Mononuclear cell (primary cell): ENCODE data around the gene SNTG2. TPM values are rescaled to one million over a fixed set of nuclear protein-coding genes. Genes with fewer than 3 reads are reported as not detected.

Source experiments
- H3K27me3 ChIP-seq: 2 replicates; pipeline ENCODE4 v1.6.0; 2011; ENCODE audit warnings: low read length, control low read depth; ENCODE audit not compliant: insufficient read depth
- H3K4me1 ChIP-seq: 2 replicates; pipeline ENCODE4 v1.5.1; 2011; ENCODE audit warnings: mild to moderate bottlenecking, low read length, control low read depth; ENCODE audit not compliant: insufficient read depth
- H3K4me3 ChIP-seq: 2 replicates; pipeline ENCODE4 v1.5.1; 2011; ENCODE audit warnings: mild to moderate bottlenecking, low read length, moderate library complexity
- H3K9me3 ChIP-seq: 2 replicates; pipeline ENCODE4 v1.5.1; 2011; ENCODE audit warnings: low read depth, mild to moderate bottlenecking, control low read depth, low read length
- total RNA-seq: library from RNA; depleted of rRNA; stranded (reverse); fragments of >200 nt; gene quantifications from one replicate; pipeline ENCODE4 v1.2.3, GENCODE V29; 2012

Gene SNTG2
- total RNA-seq, 1 donor = 1.5 TPM

DNA sequence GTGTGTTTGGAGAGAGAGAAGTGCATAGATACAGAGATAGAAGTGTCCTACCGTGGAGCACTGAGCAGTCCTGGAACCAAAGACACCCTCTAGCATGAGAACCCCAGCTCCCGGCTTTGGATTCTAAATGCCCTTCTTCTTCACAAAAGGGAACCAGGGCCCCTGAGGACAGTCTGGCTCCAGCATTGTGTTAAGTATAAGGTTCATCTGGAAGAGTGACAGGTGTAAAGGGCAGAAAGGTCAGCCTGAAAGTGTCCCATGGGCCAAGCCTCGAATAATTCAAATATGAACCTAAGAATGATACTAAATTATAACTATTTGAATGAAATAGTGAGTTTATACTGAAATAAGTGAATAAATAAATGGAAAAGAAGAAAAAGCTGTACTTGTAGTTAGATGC is 109.7 kb downstream of the SNTG2 start:
- Histone ChIP-seq H3K27me3 (peaks cover 3% of the 10 kb centered on the region), H3K9me3 (no peaks in the 10 kb centered on the region), H3K4me3 (no peak overlapping the region), H3K4me1 (no peaks in the 10 kb centered on the region)

DNA sequence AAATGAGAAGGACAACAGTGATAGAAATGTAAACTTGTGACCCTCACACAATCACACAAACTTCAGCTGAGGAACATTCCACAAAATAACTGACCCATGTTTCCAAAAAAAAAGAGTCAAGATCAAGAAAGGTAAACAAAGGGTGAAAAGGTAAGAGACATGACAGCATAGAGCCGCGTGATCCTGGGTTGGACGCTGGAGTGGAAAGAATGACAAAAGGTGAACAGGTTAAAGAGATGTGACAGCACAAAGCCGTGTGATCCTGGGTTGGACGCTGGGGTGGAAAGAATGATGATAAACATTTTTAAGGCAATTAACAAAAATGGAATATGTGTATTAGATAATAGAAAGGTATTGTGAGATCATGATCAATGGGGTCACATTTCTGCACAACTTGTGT is 110.3 kb downstream of the SNTG2 start:
- Histone ChIP-seq H3K9me3 (no peaks in the 10 kb centered on the region), H3K27me3 (peaks cover 3% of the 10 kb centered on the region), H3K4me1 (no peaks in the 10 kb centered on the region), H3K4me3 (no peak overlapping the region)

DNA sequence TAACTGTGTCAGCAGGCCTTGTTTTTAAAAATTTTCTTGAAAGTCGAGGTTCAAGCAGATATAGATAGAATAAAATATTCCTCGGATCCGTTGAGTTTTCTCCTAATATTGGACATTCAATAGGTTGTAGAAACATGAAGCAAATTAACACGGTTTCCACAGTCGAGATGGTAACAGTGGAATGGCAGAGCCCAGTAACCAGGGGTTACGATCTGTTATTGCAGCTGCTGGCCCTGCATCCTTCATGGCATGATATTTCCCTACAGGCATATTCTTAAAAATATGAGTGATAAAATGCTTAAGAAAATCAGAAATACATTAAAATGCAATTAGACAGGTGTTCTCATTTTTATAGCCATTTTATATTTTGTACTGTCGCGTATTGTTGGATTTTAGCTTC is 117.6 kb downstream of the SNTG2 start:
- H3K9me3 ChIP-seq = no peaks in the 10 kb centered on the region
- H3K4me1 ChIP-seq = no peaks in the 10 kb centered on the region
- H3K4me3 ChIP-seq = no peak overlapping the region
- no peaks in the 10 kb centered on the region for H3K27me3 ChIP-seq

DNA sequence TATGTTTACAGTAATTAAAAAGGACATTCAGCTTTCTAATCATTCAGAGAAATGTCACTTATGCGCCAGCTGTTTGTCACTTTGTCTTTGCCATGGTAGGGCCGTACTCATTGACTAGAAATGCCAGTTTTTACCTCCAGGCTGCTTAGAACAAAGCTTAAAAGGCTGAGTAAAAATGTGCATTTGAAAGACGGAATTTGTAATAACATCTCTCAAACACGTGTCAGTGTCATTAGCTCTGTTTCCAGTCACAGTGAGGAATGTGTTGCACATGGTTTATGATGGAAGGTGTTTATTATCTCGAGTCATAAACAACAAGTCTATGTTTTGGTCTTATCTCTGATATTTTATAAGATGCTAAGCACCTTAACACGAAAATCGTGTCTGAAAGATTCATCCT is 118.2 kb downstream of the SNTG2 start:
- Histone ChIP-seq H3K4me3 (no peak overlapping the region), H3K27me3 (no peaks in the 10 kb centered on the region), H3K9me3 (no peaks in the 10 kb centered on the region), H3K4me1 (no peaks in the 10 kb centered on the region)

DNA sequence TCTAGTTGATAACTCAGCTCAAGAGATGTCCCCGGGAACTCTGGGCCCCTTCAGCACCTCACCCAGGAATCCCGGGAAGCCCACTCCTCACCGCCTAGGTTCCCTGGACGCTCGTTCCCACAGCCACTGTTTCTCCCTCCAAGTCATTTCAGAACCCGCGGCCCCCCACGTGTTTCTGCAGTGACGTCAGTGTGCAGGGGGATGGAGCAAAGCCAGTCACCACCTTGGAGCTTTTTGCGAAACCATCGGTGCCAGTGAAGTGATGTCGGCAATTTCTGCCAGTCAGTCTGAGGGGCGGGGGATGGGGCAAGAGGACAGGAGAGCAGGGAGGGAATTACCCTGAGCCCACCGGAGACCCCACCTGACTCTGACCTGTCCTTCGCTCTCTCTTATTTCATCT is 119.2 kb downstream of the SNTG2 start:
- H3K27me3 ChIP-seq = no peaks in the 10 kb centered on the region

DNA sequence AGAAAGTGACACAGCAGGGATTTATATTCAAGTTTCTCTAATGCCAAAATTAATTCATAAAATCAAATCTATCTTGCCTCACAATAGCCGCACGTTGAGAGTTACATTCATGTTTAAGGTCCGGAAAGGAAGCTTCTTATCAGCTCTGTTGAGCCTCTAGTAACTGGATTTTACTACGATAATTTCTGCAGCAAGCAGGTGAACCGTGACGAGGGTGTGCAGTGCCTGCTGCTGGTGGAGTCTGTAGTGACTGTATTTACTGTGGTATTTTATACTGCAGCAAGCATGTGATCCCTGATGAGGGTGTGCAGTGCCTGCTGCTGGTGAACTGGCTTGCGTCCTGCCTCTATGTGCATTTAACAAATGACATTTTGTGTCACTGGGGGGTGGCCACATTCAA is 120.0 kb downstream of the SNTG2 start:
- no peaks in the 10 kb centered on the region for H3K27me3 ChIP-seq
- no peak overlapping the region for H3K4me3 ChIP-seq
- no peaks in the 10 kb centered on the region for H3K9me3 ChIP-seq
- no peaks in the 10 kb centered on the region for H3K4me1 ChIP-seq

More for the DNA sequence above, 119.2 kb downstream of the SNTG2 start:
- H3K4me3 ChIP-seq = no peak overlapping the region
- H3K9me3 ChIP-seq = no peaks in the 10 kb centered on the region
- H3K4me1 ChIP-seq = no peaks in the 10 kb centered on the region

DNA sequence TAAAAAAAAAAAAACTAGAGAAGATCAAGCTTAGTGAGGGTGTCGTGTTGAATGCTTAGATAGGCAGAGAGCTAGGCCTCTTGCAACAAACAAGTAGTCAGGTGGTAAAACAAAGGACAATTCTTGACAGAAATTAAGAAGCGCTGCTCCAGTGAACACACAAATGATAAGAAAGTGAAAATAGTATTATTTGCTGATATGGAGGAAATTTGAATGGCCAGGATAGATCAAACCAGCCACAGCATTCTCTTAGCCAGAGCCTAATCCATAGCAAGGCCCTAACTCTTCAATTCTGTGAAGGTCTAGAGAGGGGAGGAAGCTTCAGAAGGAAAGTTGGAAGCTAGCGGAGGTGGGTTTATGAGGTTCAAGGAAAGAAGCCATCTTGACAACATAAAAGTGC is 121.0 kb downstream of the SNTG2 start:
- no peaks in the 10 kb centered on the region for H3K4me1 ChIP-seq
- H3K9me3 ChIP-seq = no peaks in the 10 kb centered on the region
- H3K27me3 ChIP-seq = no peaks in the 10 kb centered on the region
- no peak overlapping the region for H3K4me3 ChIP-seq

DNA sequence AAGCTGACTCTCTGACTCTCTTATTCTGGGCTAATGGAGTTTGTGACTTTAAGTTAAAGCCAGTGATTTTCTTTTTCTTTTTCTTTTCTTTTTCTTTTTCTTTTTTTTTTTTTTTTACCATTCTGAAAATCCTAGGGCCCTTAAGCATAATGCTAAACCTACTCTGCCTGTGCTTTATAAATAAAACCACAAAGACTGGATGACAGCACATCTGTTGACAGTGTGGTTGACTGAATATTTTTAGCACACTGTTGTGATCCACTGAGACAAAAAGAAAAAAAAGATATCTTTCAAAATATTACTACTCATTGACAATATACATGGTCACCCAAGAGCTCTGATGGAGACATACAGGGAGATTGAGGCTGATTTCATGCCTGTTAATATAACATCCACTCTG is 121.6 kb downstream of the SNTG2 start:
- no peaks in the 10 kb centered on the region for H3K4me1 ChIP-seq
- H3K9me3 ChIP-seq = no peaks in the 10 kb centered on the region
- H3K4me3 ChIP-seq = no peak overlapping the region
- no peaks in the 10 kb centered on the region for H3K27me3 ChIP-seq

DNA sequence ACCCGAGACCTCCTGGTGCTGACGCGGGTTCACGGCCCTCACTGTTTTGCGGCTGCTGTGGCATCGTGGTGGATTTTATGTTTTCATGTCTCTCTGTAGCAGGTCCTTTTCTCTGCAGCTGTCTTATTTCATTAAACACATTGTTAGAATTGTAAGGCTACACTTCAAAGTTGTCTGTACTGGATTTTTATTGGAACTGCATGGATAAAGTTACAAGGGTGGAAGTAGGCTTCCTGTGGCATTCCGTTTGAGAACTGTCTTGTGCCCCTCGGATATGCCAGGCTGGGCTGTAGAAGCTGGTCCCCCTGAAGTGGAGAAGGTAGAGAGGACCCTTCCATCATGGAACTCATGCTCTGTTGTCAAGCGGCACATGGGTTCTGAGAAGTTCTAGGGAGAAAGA is 127.3 kb downstream of the SNTG2 start:
- H3K4me3 ChIP-seq = no peak overlapping the region
- no peaks in the 10 kb centered on the region for H3K27me3 ChIP-seq
- H3K4me1 ChIP-seq = no peaks in the 10 kb centered on the region
- H3K9me3 ChIP-seq = no peaks in the 10 kb centered on the region

DNA sequence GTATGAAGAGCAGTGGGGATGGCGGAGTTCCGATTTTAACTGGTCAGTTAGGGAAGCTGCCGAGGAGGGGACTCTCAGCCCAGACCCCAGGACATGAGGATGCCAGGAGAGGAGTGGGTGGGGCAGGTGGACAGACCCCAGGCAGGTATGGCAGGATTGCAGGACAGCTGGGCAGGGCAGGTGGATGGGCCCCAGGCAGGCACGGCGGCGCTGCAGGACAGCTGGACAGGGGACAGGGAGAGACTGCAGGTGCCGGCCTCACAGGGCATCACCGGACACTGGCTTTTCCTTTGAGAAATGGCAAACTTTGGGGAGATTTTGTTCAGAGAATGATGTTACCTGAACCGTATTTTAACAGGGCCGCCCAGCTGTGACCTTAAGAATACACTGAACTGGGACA is 127.7 kb downstream of the SNTG2 start:
- Histone ChIP-seq H3K27me3 (no peaks in the 10 kb centered on the region), H3K4me1 (no peaks in the 10 kb centered on the region), H3K9me3 (no peaks in the 10 kb centered on the region), H3K4me3 (no peak overlapping the region)

DNA sequence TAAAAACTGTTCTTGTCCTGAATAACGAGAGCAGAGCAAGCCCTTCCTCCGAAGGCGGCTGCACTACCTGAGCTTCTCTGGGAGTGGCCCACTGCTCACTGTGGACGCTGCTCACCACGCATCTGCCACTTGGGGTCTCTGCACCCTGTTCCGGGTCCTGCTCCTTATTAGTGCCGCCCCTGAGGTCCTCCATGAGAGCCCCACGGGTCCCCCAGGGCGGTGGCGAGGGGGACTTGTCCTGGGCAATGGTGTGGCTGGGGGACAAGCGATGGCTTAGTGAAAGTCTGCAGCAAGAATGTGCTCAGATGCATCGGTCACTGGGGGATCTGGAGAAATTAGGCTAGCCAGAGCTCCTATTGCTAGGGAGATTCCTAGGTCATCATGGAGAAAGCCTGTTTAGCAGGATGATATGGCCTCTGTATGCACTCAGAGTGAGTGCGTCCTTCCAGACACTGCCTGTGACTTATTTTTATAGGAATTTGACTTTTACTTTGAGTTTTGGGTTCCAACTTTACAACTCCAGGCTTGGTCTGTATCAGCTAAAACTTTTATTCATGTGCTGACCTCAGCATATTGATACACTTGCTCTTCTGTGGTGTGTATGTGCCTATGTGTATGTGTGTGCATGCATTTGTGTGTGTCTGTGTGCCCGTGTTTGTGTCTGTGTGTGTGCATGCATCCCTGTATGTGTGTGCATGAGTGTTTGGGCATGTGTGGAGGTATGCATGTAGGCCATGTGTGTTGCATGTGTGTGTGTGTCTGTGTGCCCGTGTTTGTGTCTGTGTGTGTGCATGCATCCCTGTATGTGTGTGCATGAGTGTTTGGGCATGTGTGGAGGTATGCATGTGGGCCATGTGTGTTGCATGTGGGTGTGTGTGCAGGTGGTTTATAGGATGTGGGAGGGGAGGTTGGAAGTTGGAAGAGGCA is 129.5 kb downstream of the SNTG2 start:
- Histone ChIP-seq H3K4me3 (no peak overlapping the region), H3K9me3 (no peaks in the 10 kb centered on the region), H3K4me1 (no peaks in the 10 kb centered on the region), H3K27me3 (no peaks in the 10 kb centered on the region)

DNA sequence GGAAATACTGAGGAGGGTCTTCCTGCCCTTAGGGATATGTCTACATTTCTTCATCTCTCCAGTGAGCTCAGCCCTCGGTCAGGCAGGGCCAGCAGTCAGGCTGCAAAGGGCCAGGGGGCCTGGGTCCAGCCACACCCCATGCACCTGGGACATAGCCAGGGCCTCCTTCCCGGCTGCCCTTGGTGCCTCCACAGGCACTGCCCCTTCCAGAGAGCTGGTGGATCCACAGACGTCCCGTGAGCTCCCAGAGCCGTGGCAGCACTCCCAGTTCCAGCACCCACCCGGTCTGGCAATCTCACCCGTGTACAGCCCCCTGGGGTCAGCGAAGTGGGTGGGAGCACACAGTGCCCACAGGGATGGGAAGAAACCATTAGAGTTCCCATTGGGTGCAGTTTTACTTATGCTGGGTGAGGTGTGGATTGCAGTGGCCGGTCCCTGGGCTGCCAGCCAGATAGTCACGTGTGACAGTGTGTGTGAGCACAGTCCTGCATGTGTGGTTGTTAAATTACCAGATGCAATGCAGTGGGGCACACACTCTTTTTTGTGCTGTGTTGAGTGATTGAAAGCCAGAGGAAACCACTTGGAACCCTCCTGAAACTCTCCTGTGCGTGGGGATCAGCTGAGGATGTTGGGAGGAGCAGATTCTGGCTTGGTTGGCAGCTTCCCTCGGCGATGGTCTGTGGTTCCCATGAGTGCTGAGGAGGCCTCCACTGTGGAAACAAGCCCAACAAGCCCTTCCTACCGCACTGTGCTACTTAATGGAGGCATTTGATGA is 131.0 kb downstream of the SNTG2 start:
- Histone ChIP-seq H3K4me1 (no peaks in the 10 kb centered on the region), H3K4me3 (no peak overlapping the region)

DNA sequence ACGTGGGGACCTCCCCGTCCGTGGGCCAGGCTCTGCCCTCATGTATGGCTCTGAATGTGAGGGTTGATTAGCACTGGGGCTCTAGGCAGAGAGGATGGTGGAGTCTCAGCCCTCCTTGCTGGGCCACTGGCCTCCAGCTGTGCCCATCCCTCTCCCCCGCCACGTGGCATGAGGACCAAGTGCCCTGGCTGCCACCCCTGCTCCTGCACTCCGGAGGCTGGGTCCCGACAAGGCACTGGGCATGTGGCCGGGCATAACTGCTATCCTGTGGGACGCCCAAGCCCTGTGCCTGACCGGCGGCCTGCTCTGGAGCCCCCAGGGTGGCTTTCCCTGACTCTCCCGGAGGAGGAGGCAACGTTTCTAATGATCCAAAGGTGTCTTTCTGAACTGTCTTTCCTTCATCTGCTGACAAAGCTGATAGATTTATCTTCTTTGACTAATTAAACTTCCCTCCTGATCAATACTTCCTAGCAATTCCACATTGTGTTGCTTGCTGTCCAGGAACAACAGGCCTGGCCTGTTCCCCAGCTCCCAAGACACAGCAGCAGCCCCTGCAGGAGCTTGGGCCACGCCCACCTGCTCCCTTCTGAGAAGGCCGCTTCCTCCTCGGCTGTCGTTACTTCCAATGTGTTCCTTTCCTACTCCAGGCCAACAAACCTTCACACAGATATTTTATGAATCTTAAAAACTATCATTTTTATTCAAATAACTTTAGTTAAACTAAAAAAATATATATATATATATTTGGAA is 132.0 kb downstream of the SNTG2 start:
- H3K4me3 ChIP-seq = no peak overlapping the region
- no peaks in the 10 kb centered on the region for H3K27me3 ChIP-seq
- no peaks in the 10 kb centered on the region for H3K4me1 ChIP-seq
- H3K9me3 ChIP-seq = no peaks in the 10 kb centered on the region

More for the DNA sequence above, 131.0 kb downstream of the SNTG2 start:
- H3K9me3 ChIP-seq = no peaks in the 10 kb centered on the region
- no peaks in the 10 kb centered on the region for H3K27me3 ChIP-seq

DNA sequence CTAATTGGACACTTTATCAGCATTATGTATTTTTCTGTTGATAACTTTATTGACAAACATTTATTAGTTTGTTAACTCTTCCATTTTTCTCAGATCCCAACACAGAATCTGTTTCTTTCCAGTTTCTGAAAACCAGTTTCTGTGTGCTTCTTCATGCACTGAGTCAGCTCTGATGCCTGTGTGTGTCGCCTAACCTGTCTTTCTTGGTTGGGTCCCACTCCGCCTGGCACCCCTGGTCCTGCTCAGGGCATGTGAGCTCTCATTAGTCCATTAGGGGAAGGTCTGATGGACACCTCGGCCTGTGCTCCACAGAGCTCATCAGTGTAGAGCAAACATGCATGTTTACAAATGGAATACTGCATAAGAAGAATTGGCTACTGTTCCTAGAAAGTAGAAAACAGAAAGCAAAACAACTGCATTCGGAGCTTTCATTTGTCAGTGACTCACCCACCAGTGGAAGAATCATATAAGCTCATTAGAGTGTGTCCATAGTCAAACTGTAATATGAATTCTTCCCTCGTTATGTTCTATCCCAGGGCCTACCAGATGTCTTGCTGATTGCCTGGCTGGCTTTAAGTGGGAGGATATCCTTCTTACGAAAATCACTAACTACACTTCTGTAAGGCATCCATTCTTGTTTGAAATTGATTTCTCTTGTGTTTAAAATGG is 137.7 kb downstream of the SNTG2 start:
- Histone ChIP-seq H3K27me3 (no peaks in the 10 kb centered on the region), H3K9me3 (no peaks in the 10 kb centered on the region), H3K4me1 (no peaks in the 10 kb centered on the region), H3K4me3 (no peak overlapping the region)
